Parathyroid adenoma (tissue), 2 donors: ENCODE results near the gene MT1B.

ENCODE experiments used
- H2AFZ ChIP-seq: fragments of 300-600 bp; sonication (generic); one replicate; pipeline ENCODE4 v1.7.0; 2017; ENCODE audit warnings: antibody characterized with exemption, mild to moderate bottlenecking
- H3K27ac ChIP-seq: fragments of 300-600 bp; sonication (generic); one replicate; pipeline ENCODE4 v1.7.0; 2017
- H3K27me3 ChIP-seq: fragments of 300-600 bp; sonication (generic); one replicate; pipeline ENCODE4 v1.7.0; 2017; ENCODE audit warnings: low read length; ENCODE audit not compliant: control insufficient read depth, insufficient read depth
- H3K36me3 ChIP-seq: fragments of 300-600 bp; sonication (generic); one replicate; pipeline ENCODE4 v1.7.0; 2017; ENCODE audit warnings: low read length; ENCODE audit not compliant: control insufficient read depth, insufficient read depth
- H3K4me1 ChIP-seq: fragments of 300-600 bp; sonication (generic); one replicate; pipeline ENCODE4 v1.7.0; 2017; ENCODE audit warnings: control low read depth
- H3K4me2 ChIP-seq: fragments of 300-600 bp; sonication (generic); one replicate; pipeline ENCODE4 v1.7.0; 2017; ENCODE audit warnings: low read length
- H3K4me3 ChIP-seq: fragments of 300-600 bp; sonication (generic); one replicate; pipeline ENCODE4 v1.7.0; 2017; ENCODE audit warnings: low read depth, low read length
- H3K79me2 ChIP-seq: fragments of 300-600 bp; sonication (generic); one replicate; pipeline ENCODE4 v1.7.0; 2017; ENCODE audit warnings: control low read depth
- H3K9ac ChIP-seq: fragments of 300-600 bp; sonication (generic); one replicate; pipeline ENCODE4 v1.7.0; 2017; ENCODE audit warnings: mild to moderate bottlenecking
- H3K9me3 ChIP-seq: fragments of 300-600 bp; sonication (generic); one replicate; pipeline ENCODE4 v1.7.0; 2017; ENCODE audit warnings: low read length; ENCODE audit not compliant: control insufficient read depth
- CTCF ChIP-seq: fragments of 300-600 bp; sonication (generic); IDR thresholded peaks from one replicate; pipeline ENCODE4 v1.7.0; 2017; ENCODE audit warnings: antibody characterized with exemption, mild to moderate bottlenecking
- donor health status: primary hyperparathyroidism.

Gene MT1B

DNA sequence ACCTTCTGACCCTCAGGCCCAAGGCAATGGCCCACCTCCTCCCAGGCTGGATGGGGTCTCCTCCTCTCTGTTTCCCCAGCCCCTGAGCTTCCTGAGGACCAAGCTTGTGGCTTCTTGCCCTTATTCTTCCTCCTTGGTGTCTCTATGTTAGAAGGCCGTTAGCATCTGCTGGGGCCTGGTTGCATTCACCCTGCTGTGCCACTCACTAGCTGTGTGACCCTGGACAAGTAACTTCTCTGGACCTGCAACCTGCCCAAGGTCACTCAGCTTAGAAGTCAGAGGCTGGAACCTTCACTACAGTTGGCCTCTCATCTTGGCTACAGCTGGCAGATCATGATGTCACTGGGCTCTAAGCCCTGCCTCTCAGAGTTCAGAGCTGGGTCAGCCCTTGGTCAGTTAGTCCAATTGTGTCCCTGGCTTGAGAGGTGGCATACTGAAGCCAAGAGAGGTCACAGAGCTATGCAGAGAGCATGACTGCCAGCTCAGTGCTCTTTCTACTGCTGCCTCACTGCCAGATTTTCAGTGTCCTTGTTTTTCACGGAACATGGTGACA lies 40.3 kb upstream of the MT1B start:
- H3K36me3 ChIP-seq, result no peaks in the 10 kb centered on the region
- no peak overlapping the region for H3K4me3 ChIP-seq
- TF ChIP-seq CTCF, result no peak
- H2AFZ ChIP-seq, result no peak overlapping the region
- no peaks in the 10 kb centered on the region for H3K9me3 ChIP-seq
- no peak overlapping the region for H3K9ac ChIP-seq
- no peaks in the 10 kb centered on the region for H3K79me2 ChIP-seq
- peaks cover 15% of the 10 kb centered on the region for H3K4me1 ChIP-seq
- peak overlapping the region; percentile 68 for H3K27ac ChIP-seq
- H3K4me2 ChIP-seq, result no peak overlapping the region
- H3K27me3 ChIP-seq, result no peaks in the 10 kb centered on the region

- Histone ChIP-seq H2AFZ (no peak overlapping the region), H3K27ac (no peak overlapping the region), H3K36me3 (no peaks in the 10 kb centered on the region), H3K4me2 (no peak overlapping the region), H3K4me3 (no peak overlapping the region), H3K9ac (no peak overlapping the region), H3K4me1 (peaks cover 19% of the 10 kb centered on the region), H3K9me3 (no peaks in the 10 kb centered on the region), H3K79me2 (no peaks in the 10 kb centered on the region), H3K27me3 (no peaks in the 10 kb centered on the region)
- TF ChIP-seq CTCF, result no peak
Measured at GRCh38 chr16:56613706-56614105, 38.0 kb upstream of the MT1B start.

GRCh38 chr16:56614549-56614991 lies 37.1 kb upstream of the MT1B start:
- H3K36me3 ChIP-seq, result no peaks in the 10 kb centered on the region
- peaks cover 13% of the 10 kb centered on the region for H3K4me1 ChIP-seq
- H3K4me3 ChIP-seq, result no peak overlapping the region
- no peaks in the 10 kb centered on the region for H3K27me3 ChIP-seq
- H2AFZ ChIP-seq, result no peak overlapping the region
- H3K79me2 ChIP-seq, result no peaks in the 10 kb centered on the region
- no peaks in the 10 kb centered on the region for H3K9me3 ChIP-seq
- H3K4me2 ChIP-seq, result no peak overlapping the region
- no peak overlapping the region for H3K27ac ChIP-seq
- TF ChIP-seq CTCF, result no peak
- no peak overlapping the region for H3K9ac ChIP-seq

DNA sequence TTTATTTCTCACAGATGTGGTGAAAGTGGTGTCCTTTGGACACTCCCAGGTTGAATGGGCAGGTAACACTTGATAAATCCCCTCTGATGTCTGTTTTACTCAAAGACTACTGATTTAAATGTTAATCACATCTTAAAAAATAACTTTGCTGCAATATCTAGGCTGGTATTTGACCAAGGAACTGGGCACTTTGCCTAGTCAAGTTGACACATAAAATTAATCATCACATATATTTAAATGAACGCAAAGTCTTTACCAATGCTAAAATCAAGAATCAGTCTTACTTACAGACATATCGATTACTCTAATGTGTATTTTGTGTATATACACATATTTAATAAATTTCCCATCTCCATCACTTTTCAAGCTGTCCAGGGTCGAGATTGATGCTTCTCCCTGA lies 36.3 kb upstream of the MT1B start:
- Histone ChIP-seq H3K27ac (no peak overlapping the region), H3K4me3 (no peak overlapping the region), H3K9me3 (no peaks in the 10 kb centered on the region), H3K79me2 (no peaks in the 10 kb centered on the region), H3K9ac (no peak overlapping the region), H3K27me3 (no peaks in the 10 kb centered on the region), H3K36me3 (no peaks in the 10 kb centered on the region), H2AFZ (no peak overlapping the region), H3K4me1 (peaks cover 6% of the 10 kb centered on the region), H3K4me2 (no peak overlapping the region)
- no peak for TF ChIP-seq CTCF

DNA sequence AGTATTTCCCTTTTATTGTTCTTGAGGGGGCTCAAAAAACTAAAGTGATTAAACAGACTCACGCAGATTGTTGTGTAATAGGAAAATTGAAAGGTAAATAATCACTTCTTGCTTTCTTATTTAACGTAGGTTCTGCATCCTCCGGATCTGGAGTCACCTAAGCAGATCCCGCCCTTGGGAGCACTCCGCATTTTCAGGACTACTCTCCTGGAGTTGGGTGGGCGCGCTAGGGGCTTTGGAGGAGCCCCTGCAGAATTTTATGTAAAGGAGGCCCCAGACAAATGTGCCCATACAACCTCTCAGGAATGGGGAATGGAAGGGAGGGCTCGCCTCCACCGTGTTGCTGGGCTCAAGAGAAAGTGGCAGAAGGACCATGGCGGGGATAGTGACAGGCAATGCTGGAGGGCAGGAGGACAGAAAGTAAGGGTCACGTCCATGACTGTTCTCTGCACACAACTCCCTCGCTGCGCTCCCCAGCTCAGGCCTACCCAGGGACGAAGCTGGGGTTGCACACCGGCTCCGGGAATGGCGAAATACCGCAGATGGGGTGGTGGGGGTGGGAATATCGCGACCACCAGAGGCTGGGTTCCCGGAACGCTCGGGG lies 35.0 kb upstream of the MT1B start:
- no peak overlapping the region for H3K9ac ChIP-seq
- no peaks in the 10 kb centered on the region for H3K79me2 ChIP-seq
- peak overlapping the region; percentile 35 for H3K4me2 ChIP-seq
- no peaks in the 10 kb centered on the region for H3K27me3 ChIP-seq
- H3K4me3 ChIP-seq, result no peak overlapping the region
- H3K9me3 ChIP-seq, result no peaks in the 10 kb centered on the region
- H3K4me1 ChIP-seq, result peaks cover 6% of the 10 kb centered on the region
- no peak for TF ChIP-seq CTCF
- no peak overlapping the region for H3K27ac ChIP-seq
- H3K36me3 ChIP-seq, result no peaks in the 10 kb centered on the region
- H2AFZ ChIP-seq, result peak overlapping the region; percentile 85
